ENCODE results near the gene SLC13A5.
"Not testable (repeated sequence)": the region's sequence is repeated elsewhere in the genome, so short reads cannot be mapped to it uniquely, and the experiment has no call there.

SLC13A5 gene

GRCh38 chr17:6712058-6712853 is 913 bp downstream of the SLC13A5 start:
- DNase-seq = peak; percentile 7
- in situ Hi-C loops (cut with MboI; ENCODE audit: low pct_unique_long_range_greater_than_20kb, low sequenced_read_pairs) = no loop called here

GRCh38 chr17:6711681-6712057 is 1.5 kb downstream of the SLC13A5 start:
- DNase-seq = no peak
- in situ Hi-C loops (cut with MboI; ENCODE audit: low pct_unique_long_range_greater_than_20kb, low sequenced_read_pairs) = no loop called here

DNA sequence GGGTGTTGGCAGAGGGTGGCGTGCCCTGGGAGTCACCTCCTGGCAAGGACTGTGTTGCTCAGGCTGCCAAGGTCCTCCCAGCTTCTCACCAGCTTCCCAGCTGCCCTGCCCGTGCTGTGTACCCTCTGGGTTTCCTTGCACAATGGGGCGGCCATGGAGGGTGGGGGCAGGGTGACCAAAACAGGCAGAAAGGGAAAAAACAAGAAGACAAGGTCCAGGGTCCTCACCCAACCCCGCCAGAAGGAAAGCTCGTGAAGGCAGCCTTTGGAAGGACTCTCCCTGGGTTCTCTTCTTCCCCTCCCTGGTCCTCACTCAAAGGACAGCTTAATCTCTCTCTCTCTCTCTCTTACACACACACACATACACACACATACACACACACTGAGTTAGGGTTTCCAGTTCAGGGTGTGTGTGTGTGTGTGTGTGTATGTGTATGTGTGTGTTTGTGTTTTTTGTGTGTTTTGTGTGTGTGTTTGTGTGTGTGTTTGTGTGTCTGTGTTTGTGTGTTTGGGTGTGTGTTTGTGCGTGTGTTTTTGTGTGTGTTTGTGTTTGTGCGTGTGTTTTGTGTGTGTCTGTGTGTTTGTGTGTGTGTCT is 2.0 kb downstream of the SLC13A5 start:
- DNase-seq = no peak
- in situ Hi-C loops (cut with MboI; ENCODE audit: low pct_unique_long_range_greater_than_20kb, low sequenced_read_pairs) = no loop called here

DNA sequence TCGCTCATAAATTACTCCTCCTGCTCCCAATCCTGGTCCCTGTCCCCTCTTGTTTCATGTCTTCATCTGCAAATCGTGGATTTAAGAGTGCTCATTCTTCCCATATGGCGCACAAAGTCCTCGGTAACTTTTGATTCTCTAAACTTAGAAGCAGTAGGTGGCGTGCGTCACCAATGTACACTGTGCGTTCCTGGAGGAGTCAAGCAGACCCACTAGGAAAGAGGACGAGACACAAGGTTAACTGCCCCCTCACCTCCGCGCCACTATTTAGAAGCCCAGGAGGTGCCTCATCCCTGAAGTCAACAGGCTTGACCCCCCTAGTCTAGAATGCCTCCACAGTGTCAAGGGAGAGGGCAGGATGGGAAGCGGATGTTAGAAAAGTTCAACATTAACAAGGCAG is 2.9 kb downstream of the SLC13A5 start:
- in situ Hi-C loops (cut with MboI; ENCODE audit: low pct_unique_long_range_greater_than_20kb, low sequenced_read_pairs) = no loop called here
- no peak for DNase-seq

DNA sequence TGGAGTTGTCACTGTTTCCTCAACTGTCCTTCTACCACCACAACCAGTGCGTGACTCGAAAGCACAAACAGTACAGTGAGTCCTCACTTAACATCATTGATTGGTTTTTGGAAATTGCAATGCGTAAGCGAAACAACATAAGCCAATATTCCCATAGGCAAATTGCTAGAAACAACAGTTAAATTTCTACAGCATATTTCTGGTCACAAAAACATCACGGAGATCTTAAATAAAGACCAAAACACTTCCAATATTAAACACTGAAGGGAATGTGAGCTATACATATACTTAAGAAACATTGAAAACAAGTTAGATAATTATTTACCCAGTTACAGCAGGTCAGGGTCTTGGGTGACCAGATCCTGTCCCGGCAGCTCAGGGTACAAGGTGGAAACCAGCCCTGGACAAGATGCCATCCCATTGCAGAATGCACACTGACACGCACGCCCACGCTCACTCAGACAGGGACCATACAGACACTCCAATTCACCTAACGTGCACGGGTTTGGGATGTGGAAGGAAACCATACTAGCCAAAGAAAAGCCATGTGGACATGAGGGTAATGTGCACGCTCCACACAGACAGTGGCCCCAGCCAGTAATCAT is 4.7 kb downstream of the SLC13A5 start:
- in situ Hi-C loops (cut with MboI; ENCODE audit: low pct_unique_long_range_greater_than_20kb, low sequenced_read_pairs) = no loop called here
- DNase-seq = no peak

- in situ Hi-C loops (cut with MboI; ENCODE audit: low pct_unique_long_range_greater_than_20kb, low sequenced_read_pairs) = no loop called here
- no peak for DNase-seq
Measured at GRCh38 chr17:6706996-6707395, 6.2 kb downstream of the SLC13A5 start.

DNA sequence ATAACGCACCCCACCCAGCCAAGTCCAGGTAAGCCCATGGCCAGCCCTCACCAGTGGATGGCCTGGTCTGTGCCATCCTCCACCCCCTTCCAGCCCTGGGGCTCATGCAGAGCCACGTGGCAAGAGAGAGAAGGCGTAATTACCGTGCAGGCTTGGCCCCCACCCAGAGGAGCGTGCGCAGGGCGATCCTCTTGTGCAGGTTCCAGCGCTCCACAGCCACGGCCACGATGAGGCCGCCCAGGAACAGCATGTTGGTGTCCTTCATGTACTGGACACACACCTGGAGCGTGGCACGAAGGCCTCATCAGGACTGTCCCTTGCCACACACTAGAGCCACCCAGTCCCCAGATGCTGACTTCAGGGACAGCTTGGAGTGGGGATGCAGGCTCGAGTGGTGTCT is 6.7 kb downstream of the SLC13A5 start:
- no peak for DNase-seq
- in situ Hi-C loops (cut with MboI; ENCODE audit: low pct_unique_long_range_greater_than_20kb, low sequenced_read_pairs) = no loop called here

- in situ Hi-C loops (cut with MboI; ENCODE audit: low pct_unique_long_range_greater_than_20kb, low sequenced_read_pairs) = no loop called here
- no peak for DNase-seq
Measured at GRCh38 chr17:6704470-6705052, 8.6 kb downstream of the SLC13A5 start.

GRCh38 chr17:6703751-6704150 is 9.4 kb downstream of the SLC13A5 start:
- in situ Hi-C loops (cut with MboI; ENCODE audit: low pct_unique_long_range_greater_than_20kb, low sequenced_read_pairs) = no loop called here

DNA sequence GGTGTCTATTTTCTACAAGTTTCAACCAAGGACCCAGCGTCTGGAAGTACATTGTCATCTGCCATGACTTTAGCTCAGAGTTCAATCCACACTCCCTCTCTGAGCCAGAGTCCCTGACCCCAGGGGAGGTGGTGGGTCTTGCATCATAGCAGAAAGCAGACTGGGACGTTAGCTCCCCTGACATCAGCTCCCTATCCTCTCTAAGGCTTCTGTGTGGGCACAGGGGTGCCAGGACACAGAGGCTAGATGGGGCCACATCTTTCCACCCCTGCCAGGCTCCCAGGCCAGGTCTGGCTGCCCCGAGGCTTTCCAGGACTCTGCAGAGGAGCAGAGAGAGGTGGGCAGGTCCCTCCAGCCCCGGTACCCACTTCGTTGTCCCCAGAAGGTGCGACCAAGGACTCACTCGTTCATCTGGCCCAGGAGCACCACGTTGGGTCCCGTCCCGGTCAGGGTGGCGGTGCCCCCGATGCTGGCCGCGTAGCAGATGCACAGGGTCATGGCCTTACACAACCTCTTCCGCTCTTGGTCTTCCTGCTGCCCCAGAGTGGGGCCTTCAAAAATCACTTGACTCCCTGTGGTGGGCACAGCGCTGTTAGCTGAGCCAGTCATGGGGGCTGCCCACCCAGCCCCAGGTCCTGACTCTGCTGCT is 10.5 kb downstream of the SLC13A5 start:
- no peak for DNase-seq

More at GRCh38 chr17:6703751-6704150, 9.4 kb downstream of the SLC13A5 start:
- DNase-seq = no peak

DNA sequence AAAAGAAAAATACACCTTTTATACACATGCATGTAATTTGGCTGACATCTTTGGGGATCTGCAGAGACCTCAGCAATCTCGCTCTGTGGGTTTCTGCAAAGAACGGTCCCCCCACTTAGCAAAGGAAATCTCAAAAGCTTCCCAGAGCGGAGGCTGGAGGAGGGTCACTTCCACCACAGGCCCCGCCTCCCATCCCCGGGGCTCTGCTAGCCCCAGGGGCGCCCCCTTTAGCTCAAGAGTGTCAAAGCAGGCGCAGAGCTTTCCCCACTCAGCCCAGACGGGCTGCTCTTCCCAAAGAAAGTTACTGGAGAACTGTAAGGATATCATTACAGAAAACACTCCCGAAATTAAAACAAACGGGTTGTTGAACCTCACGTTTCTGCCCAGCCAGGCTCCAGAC is 11.4 kb downstream of the SLC13A5 start:
- in situ Hi-C loops (cut with MboI; ENCODE audit: low pct_unique_long_range_greater_than_20kb, low sequenced_read_pairs) = no loop called here
- DNase-seq = peak; percentile 45

More for the DNA sequence above, 10.5 kb downstream of the SLC13A5 start:
- in situ Hi-C loops (cut with MboI; ENCODE audit: low pct_unique_long_range_greater_than_20kb, low sequenced_read_pairs) = no loop called here

GRCh38 chr17:6700948-6701307 is 12.2 kb downstream of the SLC13A5 start:
- in situ Hi-C loops (cut with MboI; ENCODE audit: low pct_unique_long_range_greater_than_20kb, low sequenced_read_pairs) = no loop called here
- DNase-seq = no peak

GRCh38 chr17:6699997-6700947 is 12.9 kb downstream of the SLC13A5 start:
- in situ Hi-C loops (cut with MboI; ENCODE audit: low pct_unique_long_range_greater_than_20kb, low sequenced_read_pairs) = no loop called here
- no peak for DNase-seq

GRCh38 chr17:6698004-6698403 is 15.2 kb downstream of the SLC13A5 start:
- in situ Hi-C loops (cut with MboI; ENCODE audit: low pct_unique_long_range_greater_than_20kb, low sequenced_read_pairs) = no loop called here
- DNase-seq = no peak

GRCh38 chr17:6696906-6697305 is 16.3 kb downstream of the SLC13A5 start:
- in situ Hi-C loops (cut with MboI; ENCODE audit: low pct_unique_long_range_greater_than_20kb, low sequenced_read_pairs) = no loop called here
- no peak for DNase-seq

DNA sequence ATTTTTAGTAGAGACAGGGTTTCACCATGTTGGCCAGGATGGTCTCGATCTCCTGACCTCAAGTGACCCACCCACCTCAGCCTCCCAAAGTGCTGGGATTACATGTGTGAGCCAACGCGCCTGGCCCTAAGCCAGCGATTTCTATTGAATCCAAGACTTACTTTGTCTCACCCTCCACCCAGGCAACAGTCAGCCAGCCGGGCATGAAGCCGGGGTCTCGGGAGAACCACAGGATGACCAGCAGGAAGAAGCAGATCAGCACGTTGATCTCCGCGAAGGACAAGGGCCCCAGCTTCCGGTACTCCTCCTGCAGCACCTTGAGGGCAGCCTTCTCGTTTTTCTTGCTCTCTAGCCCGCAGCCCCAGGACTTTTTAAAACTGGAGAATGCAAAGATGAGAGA is 17.6 kb downstream of the SLC13A5 start:
- in situ Hi-C loops (cut with MboI; ENCODE audit: low pct_unique_long_range_greater_than_20kb, low sequenced_read_pairs) = no loop called here
- DNase-seq = no peak

GRCh38 chr17:6695051-6695450 is 18.1 kb downstream of the SLC13A5 start:
- no peak for DNase-seq

DNA sequence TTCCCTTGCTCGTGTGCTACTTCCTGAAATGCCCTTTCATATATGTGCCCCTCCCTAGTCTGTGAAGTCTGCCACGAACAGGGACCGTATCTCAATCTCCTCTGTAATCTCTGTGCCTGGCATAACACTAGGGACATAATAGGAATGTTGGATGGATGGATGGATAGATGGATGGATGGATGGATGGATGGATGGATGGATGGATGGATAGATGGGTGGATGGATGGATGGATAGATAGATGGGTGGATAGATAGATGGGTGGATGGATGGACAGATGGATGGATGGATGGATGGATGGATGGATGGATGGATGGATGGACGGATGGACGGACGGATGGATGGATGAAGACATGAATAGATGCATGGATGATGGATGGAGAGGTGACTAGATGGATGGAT is 21.2 kb downstream of the SLC13A5 start:
- DNase-seq = not testable (repeated sequence)

More at GRCh38 chr17:6695051-6695450, 18.1 kb downstream of the SLC13A5 start:
- in situ Hi-C loops (cut with MboI; ENCODE audit: low pct_unique_long_range_greater_than_20kb, low sequenced_read_pairs) = no loop called here

GRCh38 chr17:6691546-6691945 is 21.6 kb downstream of the SLC13A5 start:
- DNase-seq = no peak
- in situ Hi-C loops (cut with MboI; ENCODE audit: low pct_unique_long_range_greater_than_20kb, low sequenced_read_pairs) = no loop called here

More for the DNA sequence above, 21.2 kb downstream of the SLC13A5 start:
- in situ Hi-C loops (cut with MboI; ENCODE audit: low pct_unique_long_range_greater_than_20kb, low sequenced_read_pairs) = not testable (repeated sequence)
